A549 (cell line): ENCODE measurements around the gene ZNF717. TPM values are rescaled to one million over a fixed set of nuclear protein-coding genes. Genes with fewer than 3 reads are reported as not detected.

ENCODE experiments used
- CHD2 ChIP-seq: fragments of 150-350 bp; IDR thresholded peaks from 2 replicates; pipeline ENCODE4 v1.6.1; 2014; ENCODE audit warnings: low read length; ENCODE audit not compliant: partially characterized antibody
- KDM1A ChIP-seq: fragments of 200-600 bp; sonication (generic); IDR thresholded peaks from 2 replicates; pipeline ENCODE4 v1.6.1; 2016; ENCODE audit warnings: low read depth, mild to moderate bottlenecking
- ZFP36 ChIP-seq: fragments of 450-650 bp; IDR thresholded peaks from 2 replicates; pipeline ENCODE4 v1.6.1; 2014; ENCODE audit warnings: borderline replicate concordance; ENCODE audit not compliant: partially characterized antibody
- polyA plus RNA-seq, 4 experiments: library from polyadenylated mRNA; depleted of rRNA in 3 of 4; stranded (reverse); fragments of >200 nt; fragmentation: RNase III in 1 of 4; extraction: RNeasy Plus Mini Kit Qiagen cat#74134 plus additional on column Dnase treatment in 1 of 4; gene quantifications; 2 replicates in 3 of 4; 3 replicates in 1 of 4; pipeline ENCODE4 v1.2.3, GENCODE V29; 2011 to 2017
- small RNA-seq, 6 experiments: library from RNA; depleted of rRNA; stranded (forward); fragments of <200 nt; gene quantifications; one replicate each; pipeline ENCODE3, GENCODE V24; 2012

Gene ZNF717
- polyA plus RNA-seq, 2 of the 4 experiments (the other 2 are of a cell fraction), result 2.8 to 12.6 TPM

- TF ChIP-seq ZFP36, result no peak
- no peak for TF ChIP-seq KDM1A
- no peak for TF ChIP-seq CHD2
Observed at GRCh38 chr3:75687323-75687722, 98.0 kb downstream of the ZNF717 start (continued).

Small RNAs within 50 kb of the gene (small RNA-seq; reads per million reads assigned to genes)
- gene MIR4273, result 0 reads per million in 6 experiments

Other genes with a start within 250 kb of the ZNF717 start
- 0.05 TPM in 2 replicates for gene FRG2C, start 121.2 kb downstream of the ZNF717 start, polyA plus RNA-seq (2011; rRNA removed)
- not detected in 3 replicates for gene FRG2C, start 121.2 kb downstream of the ZNF717 start, polyA plus RNA-seq (2017; fragmentation: RNase III; extraction: RNeasy Plus Mini Kit Qiagen cat#74134 plus additional on column Dnase treatment)